Fibroblast of villous mesenchyme (primary cell): ENCODE data around the gene CEMIP2. TPM values are rescaled to one million over a fixed set of nuclear protein-coding genes. Genes with fewer than 3 reads are reported as not detected.

Experiments used
- DNase-seq: peaks from one replicate; pipeline ENCODE4 v3.0.0-alpha.2; 2010; ENCODE audit warnings: low read depth
- H3K4me3 ChIP-seq: 2 replicates; pipeline ENCODE4 v1.5.1; 2011; ENCODE audit warnings: low read depth, mild to moderate bottlenecking, low read length
- CTCF ChIP-seq: IDR thresholded peaks from 2 replicates; pipeline ENCODE4 v1.5.1; 2012; ENCODE audit warnings: low read depth, mild to moderate bottlenecking, low read length; ENCODE audit not compliant: insufficient read depth
- total RNA-seq: library from RNA; depleted of rRNA; stranded (reverse); fragments of >200 nt; gene quantifications from 2 replicates; pipeline ENCODE4 v1.2.3, GENCODE V29; 2012

The CEMIP2 gene
- total RNA-seq, 1 donor = 180 TPM

- no peak for DNase-seq
- no peak overlapping the region for H3K4me3 ChIP-seq
- TF ChIP-seq CTCF = no peak
These were observed 130.9 kb downstream of the CEMIP2 start for GRCh38 chr9:71637375-71637774.

- H3K4me3 ChIP-seq = no peak overlapping the region
- DNase-seq = no peak
- no peak for TF ChIP-seq CTCF
These were observed 132.0 kb downstream of the CEMIP2 start for GRCh38 chr9:71636143-71636839.

- H3K4me3 ChIP-seq = no peak overlapping the region
- no peak for TF ChIP-seq CTCF
- DNase-seq = no peak
These were observed 133.6 kb downstream of the CEMIP2 start for GRCh38 chr9:71634752-71635151.

Other genes starting within 250 kb of the CEMIP2 start
- 24.5 and 27.2 TPM in 2 replicates for gene ABHD17B, start 142.7 kb upstream of the CEMIP2 start, total RNA-seq
- 9.7 and 16.4 TPM in 2 replicates for gene C9orf85, start 143.1 kb upstream of the CEMIP2 start, total RNA-seq